GM15510 (cell line): Measurements from ENCODE around the gene KRT9.
"Not testable (repeated sequence)": the region's sequence is repeated elsewhere in the genome, so short reads cannot be mapped to it uniquely, and the experiment has no call there.

Source experiments
- POLR2A ChIP-seq: IDR thresholded peaks from 3 replicates; pipeline ENCODE4 v1.6.1; 2011; ENCODE audit warnings: borderline replicate concordance; ENCODE audit not compliant: insufficient read length; ENCODE audit errors: extremely low read depth

KRT9 gene, protein sequence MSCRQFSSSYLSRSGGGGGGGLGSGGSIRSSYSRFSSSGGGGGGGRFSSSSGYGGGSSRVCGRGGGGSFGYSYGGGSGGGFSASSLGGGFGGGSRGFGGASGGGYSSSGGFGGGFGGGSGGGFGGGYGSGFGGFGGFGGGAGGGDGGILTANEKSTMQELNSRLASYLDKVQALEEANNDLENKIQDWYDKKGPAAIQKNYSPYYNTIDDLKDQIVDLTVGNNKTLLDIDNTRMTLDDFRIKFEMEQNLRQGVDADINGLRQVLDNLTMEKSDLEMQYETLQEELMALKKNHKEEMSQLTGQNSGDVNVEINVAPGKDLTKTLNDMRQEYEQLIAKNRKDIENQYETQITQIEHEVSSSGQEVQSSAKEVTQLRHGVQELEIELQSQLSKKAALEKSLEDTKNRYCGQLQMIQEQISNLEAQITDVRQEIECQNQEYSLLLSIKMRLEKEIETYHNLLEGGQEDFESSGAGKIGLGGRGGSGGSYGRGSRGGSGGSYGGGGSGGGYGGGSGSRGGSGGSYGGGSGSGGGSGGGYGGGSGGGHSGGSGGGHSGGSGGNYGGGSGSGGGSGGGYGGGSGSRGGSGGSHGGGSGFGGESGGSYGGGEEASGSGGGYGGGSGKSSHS

DNA sequence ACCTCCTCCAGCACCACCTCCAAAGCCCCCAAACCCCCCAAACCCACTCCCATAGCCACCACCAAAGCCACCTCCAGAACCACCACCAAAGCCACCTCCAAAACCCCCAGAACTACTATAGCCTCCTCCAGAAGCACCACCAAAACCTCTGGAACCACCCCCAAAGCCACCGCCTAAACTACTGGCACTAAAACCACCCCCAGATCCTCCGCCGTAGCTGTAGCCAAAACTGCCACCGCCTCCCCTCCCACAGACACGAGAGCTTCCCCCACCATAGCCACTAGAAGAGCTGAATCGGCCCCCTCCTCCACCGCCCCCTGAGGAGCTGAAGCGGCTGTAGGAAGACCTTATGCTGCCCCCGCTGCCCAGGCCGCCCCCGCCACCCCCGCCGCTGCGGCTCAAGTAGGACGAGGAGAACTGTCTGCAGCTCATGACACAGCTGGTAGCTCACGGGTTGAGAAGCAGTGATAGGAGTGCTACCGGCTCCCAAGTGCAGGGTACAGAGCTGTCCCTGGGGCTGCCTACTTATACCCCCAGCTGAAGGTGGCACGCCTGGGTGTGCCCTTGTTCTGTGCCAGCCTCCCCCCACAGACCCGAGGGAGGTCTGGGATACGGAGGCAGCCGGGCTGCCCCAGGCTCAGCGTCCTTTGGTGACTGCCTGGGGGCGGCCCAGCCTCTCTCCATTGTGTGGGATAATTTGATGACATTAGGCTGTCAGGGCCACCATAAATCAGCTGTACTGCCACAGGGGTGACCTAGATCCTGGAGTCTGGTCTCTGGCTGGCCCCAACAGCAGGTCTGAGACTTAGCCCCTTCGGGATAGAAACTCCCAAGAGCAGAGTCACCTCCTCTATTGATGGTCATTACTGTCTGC, at the start of gene KRT9:
KRT9 (minus strand) TSS at position 499 of the 874 bp plus-strand sequence; CDS start at position 432, 67 bp downstream.
- TF ChIP-seq POLR2A: no peak

DNA sequence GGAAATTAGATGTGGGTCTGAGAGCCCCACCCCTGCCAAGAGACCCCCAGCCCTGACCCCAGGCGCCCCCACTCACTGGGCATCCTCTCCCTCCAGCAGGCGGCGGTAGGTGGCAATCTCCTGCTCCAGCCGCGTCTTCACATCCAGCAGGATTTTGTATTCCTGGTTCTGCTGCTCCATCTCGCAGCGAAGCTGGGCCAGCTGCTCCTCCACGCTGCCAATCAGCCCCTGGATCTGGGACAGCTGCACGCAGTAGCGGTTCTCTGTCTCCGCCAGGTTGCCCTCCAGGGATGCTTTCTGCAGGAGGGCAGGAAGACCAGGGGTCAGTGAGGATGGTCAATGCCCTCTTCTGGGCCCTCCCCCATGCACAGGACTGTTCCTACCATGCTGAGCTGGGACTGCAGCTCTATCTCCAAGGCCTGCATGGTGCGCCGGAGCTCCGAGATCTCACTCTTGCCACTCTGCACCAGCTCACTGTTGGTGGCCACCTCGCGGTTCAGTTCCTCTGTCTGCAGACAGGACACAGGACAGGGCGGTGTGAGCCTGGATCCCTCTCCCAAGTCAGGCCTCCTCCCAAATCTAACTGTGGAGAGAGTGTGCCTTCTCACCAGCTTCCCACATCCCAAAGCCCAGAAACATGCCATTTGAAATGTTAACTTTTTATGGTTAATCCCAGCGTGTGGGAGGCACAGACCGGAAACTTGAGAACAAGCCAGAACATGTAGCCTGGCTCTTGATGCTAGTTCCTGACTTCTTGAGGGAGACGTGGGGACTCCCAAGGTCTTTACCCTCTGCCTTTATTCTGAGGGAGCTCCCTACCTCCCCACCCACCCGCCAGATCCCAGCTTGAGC, 49.0 kb upstream of the KRT9 start:
- no peak for TF ChIP-seq POLR2A

DNA sequence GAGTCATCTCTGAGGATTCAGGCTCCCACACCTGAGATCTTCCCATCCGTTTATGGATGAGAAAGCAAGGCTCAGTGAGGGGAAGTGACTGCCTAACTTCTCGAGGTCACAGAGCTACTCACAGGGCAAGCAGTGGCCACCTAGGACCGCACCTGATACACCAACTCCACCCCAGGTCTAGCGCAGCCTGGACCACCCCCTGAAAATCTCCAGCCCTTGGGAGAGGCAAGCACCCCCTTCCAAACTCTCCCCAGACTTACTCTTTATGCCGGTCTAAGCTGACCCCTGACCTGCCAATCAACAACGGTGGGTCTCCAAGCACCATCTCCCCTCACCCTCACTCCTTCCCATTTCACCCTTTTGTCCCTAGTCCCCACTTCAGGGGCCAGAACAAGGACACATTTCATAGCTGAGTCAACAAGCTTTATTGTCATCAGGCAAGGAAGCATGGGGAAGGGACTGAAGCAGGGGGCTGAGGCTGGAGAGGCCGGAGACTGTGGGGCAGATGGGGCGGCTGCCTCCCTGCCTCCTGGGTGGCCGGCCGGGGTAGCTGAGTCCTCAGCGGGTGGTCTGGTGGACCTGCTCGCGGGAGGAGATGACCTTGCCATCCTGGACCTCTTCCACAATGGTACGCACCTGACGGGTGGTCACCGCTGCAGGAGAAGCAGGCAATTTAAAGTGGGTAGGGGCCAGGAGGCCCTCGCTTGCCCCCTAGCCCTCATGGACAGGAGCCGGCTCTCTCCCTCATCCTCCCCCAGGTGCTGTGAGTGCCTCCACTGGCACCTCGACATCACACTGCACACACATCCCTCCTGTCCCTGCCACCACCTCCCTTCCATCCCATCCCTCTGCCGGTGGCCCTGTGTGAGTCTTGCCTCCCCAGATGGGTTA, 47.4 kb upstream of the KRT9 start:
- no peak for TF ChIP-seq POLR2A

DNA sequence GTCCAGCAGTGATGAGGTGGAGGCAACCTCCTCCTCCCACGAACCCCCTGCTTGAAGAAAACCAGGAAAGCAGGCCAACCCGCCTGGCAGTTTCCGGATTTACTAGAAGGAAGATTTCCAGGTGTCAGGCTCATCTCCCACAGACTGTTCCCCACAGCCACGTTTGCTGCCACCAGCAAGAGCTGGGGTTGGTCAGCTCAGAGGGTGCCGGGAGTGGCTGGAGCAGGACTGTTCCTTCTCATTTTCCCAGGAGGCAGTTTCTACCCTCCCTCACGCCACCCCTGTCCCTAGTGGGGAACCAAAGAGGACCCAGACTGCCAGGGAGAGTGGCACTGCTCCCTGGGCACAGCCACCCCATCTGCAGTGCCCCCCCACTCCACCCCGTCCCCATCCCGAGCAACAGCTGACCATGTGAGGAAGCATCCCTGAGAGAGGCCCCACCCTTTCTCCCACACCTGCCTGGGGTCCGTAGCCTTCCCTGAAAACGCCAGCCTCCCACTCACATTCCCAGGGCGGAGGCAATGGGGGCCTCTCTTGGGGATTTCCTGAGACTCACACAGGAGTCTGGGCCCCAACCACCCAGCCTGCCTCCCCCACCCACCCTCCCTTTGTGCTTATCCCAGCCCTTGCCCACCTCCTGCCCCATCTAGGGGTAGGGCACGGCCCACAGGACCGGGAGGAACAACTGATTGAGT, 46.6 kb upstream of the KRT9 start:
- TF ChIP-seq POLR2A: no peak

DNA sequence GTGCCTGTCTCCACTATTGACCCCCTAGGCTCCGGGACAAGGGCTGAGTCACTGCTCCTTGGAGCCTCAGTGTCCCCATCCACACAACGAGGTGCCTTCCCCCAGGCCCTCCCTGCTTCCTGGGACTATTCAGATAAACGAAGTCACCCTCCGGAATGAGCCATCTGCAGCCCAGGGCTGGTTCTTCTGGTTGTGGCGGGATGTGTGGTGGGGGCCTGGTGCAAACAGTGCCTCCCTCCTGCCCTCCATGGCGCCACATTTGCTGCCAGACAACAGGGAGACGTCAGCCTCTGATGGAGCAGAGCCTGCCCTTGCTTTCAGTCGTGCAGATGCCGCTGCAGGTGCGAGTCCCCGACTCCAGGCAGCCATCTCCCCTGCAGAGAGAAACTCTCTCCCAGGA, 45.8 kb upstream of the KRT9 start:
- TF ChIP-seq POLR2A: no peak

DNA sequence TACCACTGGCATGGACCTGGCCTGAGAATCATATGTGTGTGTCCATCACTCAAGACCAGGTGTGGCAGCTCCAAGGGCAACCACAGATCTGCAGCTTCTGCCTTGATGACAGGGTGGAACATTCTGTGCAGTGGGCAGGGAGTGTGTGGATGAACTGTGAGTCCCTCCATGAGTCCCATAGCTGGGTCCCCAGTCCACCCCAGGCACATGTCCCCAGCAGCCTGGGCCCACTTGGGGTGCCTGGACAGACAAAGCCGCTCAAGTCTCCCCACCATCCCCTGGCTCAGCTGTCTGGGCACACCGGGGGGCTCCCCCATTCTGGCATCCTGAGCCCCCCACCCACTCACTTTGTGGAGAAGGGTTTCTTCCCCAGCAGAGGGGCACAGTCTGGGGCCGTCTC, 45.3 kb upstream of the KRT9 start:
- TF ChIP-seq POLR2A: no peak

DNA sequence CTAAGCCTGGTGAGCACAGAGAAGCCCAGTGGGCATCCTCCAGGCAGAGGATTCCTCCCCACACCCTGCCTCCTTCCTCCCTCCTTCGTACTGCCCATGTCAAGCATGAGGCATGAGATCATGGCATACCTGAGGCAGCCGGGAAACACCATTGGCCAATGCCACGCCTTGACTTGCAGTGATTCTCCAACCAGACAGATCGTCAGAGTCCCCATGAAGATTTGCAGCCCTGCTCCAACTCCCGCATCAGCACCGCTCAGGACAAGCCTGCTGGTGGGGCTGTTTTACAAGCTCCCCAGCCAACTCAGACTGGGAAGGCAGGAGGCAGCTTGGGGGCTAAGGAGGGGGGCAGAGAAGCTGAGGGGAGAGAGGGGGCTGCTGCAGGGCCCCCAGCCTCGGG, 43.6 kb upstream of the KRT9 start:
- no peak for TF ChIP-seq POLR2A

DNA sequence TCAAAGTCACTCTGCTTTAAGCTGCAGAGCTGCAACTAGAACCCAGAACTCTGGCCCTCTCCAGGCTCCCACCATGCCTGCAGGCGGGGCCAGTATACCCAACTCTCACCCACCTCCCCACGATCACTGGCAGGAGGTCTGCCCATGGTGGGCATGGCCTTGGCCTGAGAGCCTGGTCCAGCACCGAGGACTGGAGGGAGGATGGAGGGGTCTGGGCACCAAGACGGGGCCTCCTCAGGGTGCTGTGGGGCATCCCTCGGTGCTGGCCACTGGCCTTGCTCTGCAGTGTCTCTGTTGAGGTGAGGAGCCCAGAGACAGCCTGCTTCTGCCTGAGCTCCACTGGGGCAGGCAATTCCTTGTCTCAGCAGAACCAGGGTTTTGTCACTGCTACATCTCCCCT, 42.2 kb upstream of the KRT9 start:
- TF ChIP-seq POLR2A: no peak

DNA sequence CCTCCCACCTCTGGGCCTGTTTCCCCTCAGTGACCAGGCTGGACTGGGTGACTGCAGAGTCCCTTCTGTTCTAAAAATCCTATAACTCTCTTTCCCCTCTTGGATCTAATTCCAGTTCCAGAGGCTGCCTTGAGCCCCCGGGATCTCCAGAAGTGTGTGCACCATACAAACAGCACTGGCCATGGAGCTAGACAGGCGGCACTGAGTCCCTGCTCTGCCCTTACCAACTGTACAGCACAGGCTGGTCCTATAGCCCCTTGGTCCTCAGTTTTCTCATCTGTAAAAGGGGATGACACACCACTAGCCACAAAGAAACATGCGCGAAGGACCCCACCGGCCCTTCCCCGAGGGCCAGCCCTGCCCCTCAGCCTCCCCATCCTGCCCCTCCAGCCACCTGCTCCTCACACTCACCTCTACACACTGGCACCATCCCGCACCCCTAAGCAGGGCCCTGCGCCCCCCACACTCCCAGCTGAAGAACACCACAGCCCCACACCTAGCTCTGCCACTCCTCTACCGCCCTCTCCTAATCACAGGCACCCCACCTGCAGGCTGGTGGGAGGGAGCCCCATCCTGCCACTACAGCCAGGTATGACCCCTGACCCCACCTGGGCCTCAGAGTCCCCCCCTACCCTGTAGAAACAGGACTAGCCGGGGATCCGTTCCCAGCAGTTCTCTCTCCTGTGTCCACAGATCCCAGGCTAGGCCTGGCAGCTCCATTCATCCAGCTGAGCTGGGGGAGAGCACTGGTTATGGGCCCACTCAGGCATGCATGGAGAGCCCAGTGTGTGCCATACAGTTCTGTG, 41.6 kb upstream of the KRT9 start:
- TF ChIP-seq POLR2A: no peak

DNA sequence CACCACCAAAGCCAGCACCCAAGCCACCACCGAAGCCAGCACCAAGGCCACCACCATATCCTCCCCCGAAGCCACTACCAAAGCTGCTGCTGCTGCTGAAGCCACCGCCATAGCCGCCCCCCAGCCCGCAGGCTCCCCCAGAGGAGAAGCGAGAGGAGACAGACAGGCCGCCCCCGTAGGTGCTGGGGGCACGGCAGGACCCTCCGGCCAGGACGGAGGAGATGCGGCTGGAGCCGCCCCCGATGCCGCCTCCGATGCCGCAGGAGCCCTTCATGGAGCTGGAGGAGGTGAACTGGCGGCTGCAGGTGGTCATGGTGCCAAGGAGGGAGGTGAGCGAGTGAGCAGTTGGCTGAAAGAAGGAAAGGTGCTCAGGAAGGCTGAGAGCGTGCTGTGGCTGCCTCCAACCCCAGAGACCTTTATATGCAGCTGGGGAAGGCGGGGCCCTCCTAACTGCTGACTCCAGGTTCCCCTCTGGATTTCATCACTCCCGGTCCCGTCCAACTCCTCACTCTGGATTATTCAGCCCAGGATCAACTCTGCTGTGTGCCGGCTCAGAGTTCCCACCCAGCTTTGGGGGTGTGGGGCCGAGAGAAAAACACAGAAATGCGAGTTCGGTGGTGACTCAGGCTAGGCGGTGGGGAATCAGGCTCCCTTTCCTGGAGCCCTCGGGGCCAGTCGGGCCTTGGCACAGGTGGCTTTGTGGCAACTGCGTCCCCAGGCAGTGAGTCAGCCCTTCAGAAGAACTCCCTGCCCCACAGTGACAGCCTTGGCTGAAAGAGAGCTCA, 40.7 kb upstream of the KRT9 start, which contains the start of gene KRT16:
KRT16 (minus strand) TSS at position 392 of the 785 bp plus-strand sequence; CDS start at position 313, 79 bp downstream.
- TF ChIP-seq POLR2A: not testable (repeated sequence)

DNA sequence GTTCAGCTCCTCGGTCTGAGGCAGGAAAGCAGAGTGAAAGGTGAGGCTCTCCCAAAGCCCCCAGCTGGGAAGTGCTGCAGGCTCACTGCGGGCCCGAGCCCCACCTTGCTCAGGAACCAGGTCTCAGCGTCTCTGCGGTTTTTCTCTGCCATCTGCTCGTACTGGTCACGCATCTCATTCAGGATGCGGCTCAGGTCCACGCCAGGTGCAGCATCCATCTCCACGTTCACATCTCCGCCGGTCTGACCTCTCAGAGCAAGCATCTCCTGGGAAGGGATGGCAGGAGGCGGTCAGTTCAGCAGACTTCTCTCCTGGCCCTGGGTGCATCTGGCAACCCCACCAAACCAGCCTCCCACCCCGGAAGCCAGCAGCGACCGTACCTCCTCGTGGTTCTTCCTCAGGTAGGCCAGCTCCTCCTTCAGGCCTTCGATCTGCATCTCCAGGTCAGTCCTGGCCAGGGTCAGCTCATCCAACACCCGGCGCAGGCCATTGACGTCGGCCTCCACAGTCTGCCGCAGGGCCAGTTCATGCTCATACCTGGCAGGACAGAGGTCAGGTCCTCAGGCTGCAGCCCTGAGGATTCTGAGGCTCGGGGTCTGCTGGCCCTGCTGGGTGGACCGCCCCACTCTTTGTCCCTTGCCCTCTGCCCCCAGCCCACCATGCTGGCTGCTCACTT, 39.2 kb upstream of the KRT9 start:
- no peak for TF ChIP-seq POLR2A
